Measurements from ENCODE around the gene TAGLN.

- TF ChIP-seq CTCF (IDR thresholded peaks at IDR 0.05) (peak; percentile 54 to 83 (median 70)), POLR2A (IDR thresholded peaks at IDR 0.05) (peak; percentile 32), POLR2AphosphoS5 (IDR thresholded peaks at IDR 0.05) (peak; percentile 21 to 76 (median 66)), EP300 (IDR thresholded peaks at IDR 0.05; ENCODE audit: low read depth) (no peak)
These were observed 1.4 kb upstream of the TAGLN start for GRCh38 chr11:117197516-117198456.
